Stimulated activated CD4-positive, alpha-beta T cell treated with anti-CD3 and anti-CD28 coated beads, TNF-alpha, amount 100 ng/mL, for 24 hours (primary cell): Measurements from ENCODE around the gene MAP4K1.
"Not testable (repeated sequence)": the region's sequence is repeated elsewhere in the genome, so short reads cannot be mapped to it uniquely, and the experiment has no call there.

Experiments
- DNase-seq, 3 experiments: peaks; one replicate each; pipeline ENCODE4 v3.0.0-alpha.2; 2020; ENCODE audit warnings: low read depth in 3 of 3

MAP4K1 gene

DNA sequence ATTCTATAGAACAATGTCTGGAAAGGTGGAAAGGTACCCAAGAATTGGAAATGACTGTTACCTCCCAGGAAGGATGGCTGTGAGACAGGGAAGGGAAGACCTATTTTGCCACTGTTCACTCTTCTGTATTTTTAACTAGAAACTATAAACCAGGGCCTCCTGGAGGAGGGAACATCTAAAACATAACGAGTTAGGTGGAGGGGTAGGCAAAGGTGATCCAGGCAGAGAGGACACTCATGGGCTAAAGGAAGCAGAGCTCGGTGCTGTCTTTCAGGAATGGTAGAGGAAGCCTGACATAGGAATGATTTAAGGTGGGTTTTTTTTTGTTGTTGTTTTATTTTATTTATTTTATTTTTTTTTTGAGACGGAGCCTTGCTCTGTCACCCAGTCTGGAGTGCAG lies 7.1 kb upstream of the MAP4K1 start:
- no peak for DNase-seq

- no peak for DNase-seq
These were observed 1.8 kb upstream of the MAP4K1 start for GRCh38 chr19:38619361-38620174.

DNA sequence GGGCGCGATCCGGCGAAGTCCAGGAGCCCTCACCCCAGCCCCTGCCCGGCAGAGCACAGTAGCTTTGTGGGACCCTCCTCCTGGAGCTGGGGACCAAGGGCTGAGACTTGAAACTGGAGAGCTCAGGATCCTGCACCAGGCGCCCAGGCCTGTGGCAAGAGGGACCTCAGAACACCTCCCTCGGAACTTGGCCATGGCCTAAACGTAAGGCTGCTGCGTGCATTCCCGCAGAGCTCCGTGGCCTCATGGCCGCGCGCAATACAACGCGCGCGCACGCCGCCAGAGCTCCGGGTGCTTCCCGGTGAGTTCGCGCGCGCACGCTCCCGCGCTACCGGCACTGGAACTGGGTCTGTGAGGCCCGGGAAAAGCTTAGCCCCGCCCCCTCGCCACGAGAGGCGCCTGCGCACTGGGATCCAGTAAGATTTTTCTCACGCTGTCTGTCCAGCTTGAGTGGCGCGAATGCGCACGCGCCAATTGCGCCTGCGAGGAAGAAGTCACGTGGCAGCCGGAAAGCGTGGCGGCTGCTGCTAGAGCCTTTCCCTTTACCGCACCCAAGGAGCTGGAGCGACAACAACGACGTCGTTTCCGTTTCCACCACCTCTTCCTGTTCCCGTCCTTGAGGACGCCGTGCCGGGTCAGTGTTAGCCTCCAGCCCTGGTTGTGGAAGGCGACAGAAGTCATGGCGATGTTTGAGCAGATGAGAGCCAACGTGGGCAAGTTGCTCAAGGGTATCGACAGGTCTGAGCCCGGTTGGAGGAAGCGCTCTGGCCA lies 1.0 kb upstream of the MAP4K1 start, which contains the start of gene EIF3K:
EIF3K (plus strand) TSS at position 599 of the 771 bp plus-strand sequence; CDS start at position 680, 81 bp downstream.
- peak; percentile 94 to 99 (median 97) for DNase-seq

DNA sequence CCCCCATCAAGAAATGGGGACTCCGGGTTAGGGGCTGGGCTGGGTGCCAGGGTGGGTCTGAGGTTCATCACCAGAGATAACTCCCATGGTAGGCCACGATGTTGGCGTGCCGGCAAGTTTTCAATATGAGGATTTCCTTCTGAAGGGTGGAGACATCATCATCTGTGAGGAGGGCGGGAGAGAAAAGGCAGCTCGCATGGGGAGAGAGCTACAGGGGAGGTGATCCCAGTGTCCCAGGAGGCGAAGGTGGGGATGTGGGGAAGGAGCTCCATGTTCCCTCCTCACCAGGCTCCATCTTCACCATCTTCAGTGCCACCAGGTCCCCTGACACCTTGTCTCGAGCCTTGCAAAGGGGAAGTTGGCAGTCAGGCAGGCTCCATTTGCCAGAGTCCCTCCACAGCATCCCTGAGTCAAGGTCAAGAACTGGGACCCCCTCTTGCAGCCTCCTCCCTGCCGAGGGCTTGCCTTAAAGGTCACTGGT lies 430 bp downstream of the MAP4K1 start:
- DNase-seq, result peak in 1 of 3 experiments; percentile 9

DNA sequence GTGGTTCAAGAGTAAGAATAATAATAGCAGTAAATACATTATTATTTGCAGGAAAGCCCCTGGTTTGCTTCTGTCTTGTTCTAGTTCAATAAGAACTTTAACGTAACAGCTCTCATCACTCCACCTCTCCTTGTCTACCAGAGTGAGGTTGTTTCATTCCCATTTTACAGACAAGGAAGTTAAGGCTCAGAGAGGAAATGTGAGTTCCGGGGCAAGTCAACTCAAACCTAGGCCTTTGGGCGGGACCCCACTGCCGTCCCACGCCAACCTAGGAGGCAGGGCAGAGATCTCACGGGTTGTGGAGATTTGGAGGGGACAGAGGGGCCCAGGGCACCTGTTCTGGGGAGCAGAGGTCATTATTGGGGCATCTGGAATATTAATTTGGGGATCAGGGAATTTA lies 1.5 kb downstream of the MAP4K1 start:
- DNase-seq, result no peak

- DNase-seq, result no peak
These were observed 2.7 kb downstream of the MAP4K1 start for GRCh38 chr19:38615007-38615581.

GRCh38 chr19:38614289-38614688 lies 3.5 kb downstream of the MAP4K1 start:
- no peak for DNase-seq

DNA sequence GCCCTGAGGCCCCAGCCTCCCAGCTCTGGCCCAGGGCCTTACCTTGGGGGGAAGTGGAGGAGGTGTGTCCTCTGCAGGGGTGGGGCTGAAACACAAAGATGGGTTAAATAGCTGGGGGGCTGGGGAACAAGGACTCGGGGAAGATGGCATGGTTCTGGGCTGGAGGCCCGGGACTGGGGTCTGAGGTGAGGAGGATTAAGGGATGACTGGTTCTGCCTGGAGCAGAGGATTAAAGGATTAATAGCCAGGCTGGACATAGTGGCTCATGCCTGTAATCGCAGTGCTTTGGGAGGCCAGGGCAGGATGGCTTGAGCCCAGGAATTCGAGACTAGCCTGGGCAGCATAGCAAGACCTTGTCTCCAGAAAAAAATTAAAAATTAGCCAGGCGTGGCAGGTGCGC lies 11.6 kb downstream of the MAP4K1 start:
- no peak for DNase-seq

DNA sequence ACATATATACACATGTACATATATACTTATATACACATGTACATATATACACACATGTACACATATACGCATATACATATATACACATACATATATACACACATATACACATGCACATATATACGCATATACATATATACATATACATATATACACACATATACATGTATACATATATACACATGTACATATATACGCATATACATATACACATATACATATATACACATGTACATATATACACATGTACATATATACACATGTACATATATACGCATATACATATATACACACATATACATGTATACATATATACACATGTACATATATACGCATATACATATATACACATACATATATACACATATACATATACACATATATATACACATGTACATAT lies 14.9 kb downstream of the MAP4K1 start:
- DNase-seq, result not testable (repeated sequence)

GRCh38 chr19:38599722-38600121 lies 18.0 kb downstream of the MAP4K1 start:
- DNase-seq, result no peak

DNA sequence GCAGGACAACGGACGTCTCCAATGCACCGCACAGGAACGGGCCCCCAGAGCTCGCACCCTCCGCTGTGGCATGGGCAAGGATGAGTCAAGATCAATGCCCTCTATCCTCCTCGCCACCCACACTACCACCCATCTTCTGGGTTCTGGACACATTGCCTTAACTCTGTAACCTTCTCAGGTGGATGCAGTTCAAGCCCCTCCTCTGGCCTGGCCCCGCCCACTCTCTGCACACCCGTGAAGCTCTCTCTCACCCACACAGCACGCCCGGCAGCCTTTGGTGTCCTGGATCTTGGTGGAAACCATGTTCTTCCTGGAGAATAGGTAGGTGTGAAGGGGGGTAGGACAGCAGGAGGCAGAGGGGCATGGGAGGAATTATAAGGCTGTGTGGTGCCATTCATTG lies 20.7 kb downstream of the MAP4K1 start:
- no peak for DNase-seq

DNA sequence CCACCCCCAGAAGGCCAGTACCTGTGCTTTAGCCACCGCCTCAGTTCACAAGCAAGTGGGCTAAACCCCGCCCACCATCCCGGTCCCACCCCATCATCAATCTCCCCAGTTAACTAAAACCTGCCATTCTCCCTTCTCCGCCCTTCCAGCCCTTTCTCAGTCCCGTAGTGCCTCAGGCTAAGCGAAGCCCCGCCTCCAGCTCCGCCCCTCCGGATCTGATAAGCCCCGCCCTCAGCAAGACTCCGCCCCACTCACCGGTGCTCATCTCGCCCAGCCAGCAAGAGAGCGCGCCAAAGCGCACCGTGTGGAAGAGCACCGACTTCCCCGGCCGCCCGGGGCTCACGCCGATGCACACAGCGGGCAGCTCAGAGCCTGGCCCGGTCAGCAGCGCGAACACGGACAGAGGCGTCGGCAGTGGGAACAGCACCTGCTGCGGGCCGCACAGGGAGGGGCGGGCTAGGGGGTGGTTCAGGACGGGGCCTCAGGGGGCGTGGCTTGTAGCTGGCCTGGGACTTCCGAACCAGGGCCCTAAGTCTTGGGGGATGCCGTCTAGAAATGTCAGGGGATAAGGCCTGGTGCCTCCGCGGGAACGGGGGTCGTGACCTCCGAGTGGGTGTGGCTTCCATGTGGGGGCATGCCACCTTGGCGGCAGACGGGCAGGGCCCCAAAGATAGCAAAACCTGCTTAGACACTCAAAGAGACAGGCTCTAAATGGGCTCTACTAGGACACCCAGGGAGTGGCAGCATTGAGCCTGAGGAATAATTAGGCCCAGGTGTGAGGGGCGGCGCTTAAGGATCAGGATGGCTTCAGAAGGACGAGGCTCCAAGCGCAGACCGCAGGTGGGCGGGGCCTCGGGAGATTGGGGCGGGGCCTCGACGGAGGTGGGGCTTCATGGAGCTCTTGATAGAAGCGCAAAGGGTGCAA lies 21.4 kb downstream of the MAP4K1 start:
- peak in 1 of 3 experiments; percentile 32 for DNase-seq

DNA sequence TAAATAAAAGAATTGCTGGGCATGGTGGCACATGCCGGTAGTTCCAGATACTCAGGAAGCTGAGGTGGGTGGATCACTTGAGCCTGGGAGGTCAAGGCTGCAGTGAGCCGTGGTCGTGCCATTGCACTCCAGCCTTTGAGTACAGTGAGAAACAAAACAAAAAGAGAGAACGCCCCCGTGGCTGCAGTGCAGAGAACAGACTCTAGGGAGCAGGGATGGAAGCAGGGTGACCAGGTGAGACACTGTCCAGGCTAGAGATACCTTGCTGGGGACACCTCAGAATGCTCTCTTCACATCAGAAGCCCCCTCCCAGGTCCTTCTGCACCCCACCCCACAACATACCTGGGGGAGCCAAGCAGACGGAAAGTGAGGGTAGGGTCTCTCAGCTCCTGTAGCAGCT lies 24.8 kb downstream of the MAP4K1 start:
- DNase-seq, result no peak

DNA sequence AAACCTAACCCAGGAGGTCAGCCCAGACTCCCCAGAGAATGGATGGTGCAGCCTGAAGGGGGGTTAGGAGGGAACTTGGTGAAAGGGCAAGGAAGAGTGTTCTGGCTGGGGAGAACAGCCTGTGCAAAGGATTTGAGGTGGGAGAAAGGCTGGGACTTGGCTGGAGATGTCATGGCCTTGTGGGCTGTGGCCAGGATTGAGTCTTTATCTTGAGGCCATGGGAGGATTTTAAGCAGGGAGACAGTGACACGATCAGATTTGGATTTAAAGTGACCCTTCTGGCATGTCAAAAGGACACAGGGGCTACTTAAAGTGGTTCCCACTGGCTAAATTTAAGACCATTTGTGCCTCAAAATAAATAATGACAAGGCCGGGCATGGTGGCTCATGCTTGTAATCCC lies 29.7 kb downstream of the MAP4K1 start:
- DNase-seq, result no peak

- DNase-seq, result no peak
These were observed 30.2 kb downstream of the MAP4K1 start for GRCh38 chr19:38587562-38587961.

GRCh38 chr19:38583985-38584305 lies 33.8 kb downstream of the MAP4K1 start:
- no peak for DNase-seq

- DNase-seq, result no peak
These were observed 34.4 kb downstream of the MAP4K1 start for GRCh38 chr19:38583219-38583984.

DNA sequence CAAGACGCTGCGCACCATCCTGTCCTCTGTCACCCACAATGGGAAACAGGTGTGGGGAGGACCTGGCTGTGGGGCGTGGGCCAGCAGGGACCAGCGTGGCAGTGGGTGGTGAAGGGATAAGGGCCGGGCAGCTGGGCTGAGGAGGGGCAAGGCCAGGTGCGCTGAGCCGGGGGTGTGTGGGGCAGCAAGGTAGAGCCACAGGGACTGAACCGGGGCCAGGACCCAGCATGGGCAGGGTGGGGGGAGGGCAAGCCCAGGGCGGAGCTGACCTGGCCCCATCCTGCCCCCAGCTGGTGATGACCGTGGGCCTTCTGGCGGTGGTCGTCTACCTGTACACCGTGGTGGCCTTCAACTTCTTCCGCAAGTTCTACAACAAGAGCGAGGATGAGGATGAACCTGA lies 37.7 kb downstream of the MAP4K1 start:
- DNase-seq, result no peak

DNA sequence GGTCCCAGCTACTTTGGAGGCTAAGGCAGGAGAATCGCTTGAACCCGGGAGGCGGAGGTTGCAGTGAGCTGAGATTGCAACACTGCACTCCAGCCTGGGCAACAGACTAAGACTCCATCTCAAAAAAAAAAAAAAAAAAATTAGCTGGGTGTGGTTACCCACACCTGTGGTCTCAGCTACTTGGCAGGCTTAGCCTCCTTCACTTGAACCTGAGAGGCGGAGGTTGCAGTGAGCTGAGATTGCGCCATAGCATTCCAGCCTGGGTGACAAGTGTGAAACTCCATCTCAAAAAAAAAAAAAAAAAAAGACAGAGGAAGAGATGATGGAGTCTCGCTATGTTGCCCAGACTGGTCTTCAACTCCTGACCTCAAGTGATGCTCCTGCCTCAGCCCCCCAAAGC lies 38.4 kb downstream of the MAP4K1 start:
- DNase-seq, result not testable (repeated sequence)

GRCh38 chr19:38577826-38578225 lies 39.9 kb downstream of the MAP4K1 start:
- DNase-seq, result no peak

DNA sequence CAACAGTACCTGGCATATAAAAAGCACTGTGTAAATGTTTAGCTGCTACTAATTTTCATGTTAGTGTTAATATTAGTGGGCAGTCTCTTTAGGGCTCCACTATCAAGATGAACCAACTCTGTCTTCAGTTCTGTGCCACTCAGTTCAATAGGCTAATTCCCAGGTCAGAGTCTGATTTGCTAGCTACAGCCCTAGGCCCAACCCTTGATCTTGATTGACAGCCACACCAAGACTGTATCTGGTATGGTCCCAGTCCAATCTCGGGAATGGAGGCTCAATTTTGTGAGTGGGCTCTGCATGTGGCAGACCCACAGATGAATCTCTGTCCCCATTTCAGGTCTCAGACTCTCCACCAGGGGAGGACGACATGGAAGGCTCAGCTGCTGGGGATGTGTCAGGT lies 46.1 kb downstream of the MAP4K1 start:
- DNase-seq, result no peak
